Neural cell (in vitro differentiated cells): ENCODE data around the gene NKX1-2. TPM values are rescaled to one million over a fixed set of nuclear protein-coding genes. Genes with fewer than 3 reads are reported as not detected.

Source experiments
- H2AFZ ChIP-seq: fragments of 200-600, 300-800 bp; sonication (generic), shearing (Covaris generic); 2 replicates; pipeline ENCODE4 v1.6.0; 2014; ENCODE audit warnings: low read depth, mild to moderate bottlenecking, antibody characterized with exemption, low read length, moderate library complexity
- H3F3A ChIP-seq: fragments of 200-600 bp; shearing (Covaris generic); 2 replicates; pipeline ENCODE4 v1.6.1; 2016; ENCODE audit warnings: mild to moderate bottlenecking, moderate library complexity, mixed read lengths, antibody characterized with exemption, low read length; ENCODE audit not compliant: insufficient read depth, poor library complexity, severe bottlenecking
- H3K27ac ChIP-seq: fragments of 200-600, 300-800 bp; sonication (generic), shearing (Covaris generic); 2 replicates; pipeline ENCODE4 v1.5.1; 2014; ENCODE audit warnings: mild to moderate bottlenecking, low read length, moderate library complexity
- H3K27me3 ChIP-seq: fragments of 300-800, 200-600 bp; sonication (generic), shearing (Covaris generic); 2 replicates; pipeline ENCODE4 v1.6.0; 2014; ENCODE audit warnings: mild to moderate bottlenecking, low read depth, low read length, moderate library complexity; ENCODE audit not compliant: insufficient read depth
- H3K36me3 ChIP-seq: fragments of 300-800, 200-600 bp; sonication (generic), shearing (Covaris generic); 2 replicates; pipeline ENCODE4 v1.5.1; 2014; ENCODE audit warnings: mild to moderate bottlenecking, antibody characterized with exemption, low read length, moderate library complexity; ENCODE audit not compliant: insufficient read depth
- H3K4me2 ChIP-seq: fragments of 300-800, 200-600 bp; sonication (generic), shearing (Covaris generic); 2 replicates; pipeline ENCODE4 v1.6.0; 2014; ENCODE audit warnings: mild to moderate bottlenecking, low read length
- H3K4me3 ChIP-seq: fragments of 300-800, 200-600 bp; sonication (generic), shearing (Covaris generic); 2 replicates; pipeline ENCODE4 v1.5.1; 2014; ENCODE audit warnings: mild to moderate bottlenecking, low read length, moderate library complexity
- H3K79me2 ChIP-seq: fragments of 200-600 bp; shearing (Covaris generic); replicated peaks from 2 replicates; pipeline ENCODE4 v1.6.0; 2014; ENCODE audit warnings: mild to moderate bottlenecking, low read length, moderate library complexity; ENCODE audit not compliant: insufficient read depth
- H3K9ac ChIP-seq: fragments of 300-800, 200-600 bp; sonication (generic), shearing (Covaris generic); 2 replicates; pipeline ENCODE4 v1.6.1; 2016; ENCODE audit warnings: mild to moderate bottlenecking, low read length, mixed read lengths
- H3K9me2 ChIP-seq: fragments of 200-600 bp; shearing (Covaris generic); 2 replicates; pipeline ENCODE4 v1.6.1; 2016; ENCODE audit warnings: mild to moderate bottlenecking, low read length, mixed read lengths; ENCODE audit not compliant: insufficient read depth
- H3K9me3 ChIP-seq: fragments of 200-600, 300-800 bp; sonication (generic), shearing (Covaris generic); 2 replicates; pipeline ENCODE4 v1.6.1; 2016; ENCODE audit warnings: mild to moderate bottlenecking, mixed run types, low read length, moderate library complexity, mixed read lengths
- H4K20me1 ChIP-seq: fragments of 200-600 bp; shearing (Covaris generic); 2 replicates; pipeline ENCODE4 v1.6.1; 2016; ENCODE audit warnings: mild to moderate bottlenecking, mixed run types; ENCODE audit not compliant: insufficient read depth
- CTCF ChIP-seq: fragments of 450-650 bp; IDR thresholded peaks from 2 replicates; pipeline ENCODE4 v1.5.1; 2014; ENCODE audit warnings: antibody characterized with exemption, mild to moderate bottlenecking, moderate library complexity; ENCODE audit not compliant: poor library complexity, severe bottlenecking
- EP300 ChIP-seq: fragments of 450-650 bp; conservative IDR thresholded peaks from 2 replicates; pipeline ENCODE4 v1.6.1; 2014; ENCODE audit warnings: antibody characterized with exemption, mild to moderate bottlenecking, moderate library complexity; ENCODE audit not compliant: poor library complexity, severe bottlenecking
- EZH2 ChIP-seq: fragments of 200-600, 300-800 bp; shearing (Covaris generic), sonication (generic); IDR thresholded peaks from 2 replicates; pipeline ENCODE4 v1.6.1; 2014; ENCODE audit warnings: antibody characterized with exemption, low read length, borderline replicate concordance, mild to moderate bottlenecking; ENCODE audit not compliant: insufficient read depth, poor library complexity, severe bottlenecking
- MXI1 ChIP-seq: fragments of 450-650 bp; conservative IDR thresholded peaks from 2 replicates; pipeline ENCODE4 v1.6.1; 2014; ENCODE audit warnings: antibody characterized with exemption, mild to moderate bottlenecking; ENCODE audit not compliant: poor library complexity, severe bottlenecking
- POLR2AphosphoS5 ChIP-seq: IDR thresholded peaks from 2 replicates; pipeline ENCODE4 v1.6.1; 2012
- RAD21 ChIP-seq: fragments of 450-650 bp; conservative IDR thresholded peaks from 2 replicates; pipeline ENCODE4 v1.6.1; 2014; ENCODE audit warnings: antibody characterized with exemption, mild to moderate bottlenecking, moderate library complexity
- REST ChIP-seq: IDR thresholded peaks from 2 replicates; pipeline ENCODE4 v1.6.1; 2012; ENCODE audit warnings: borderline replicate concordance
- SMC3 ChIP-seq: fragments of 450-650 bp; conservative IDR thresholded peaks from 2 replicates; pipeline ENCODE4 v1.6.1; 2014; ENCODE audit warnings: antibody characterized with exemption, mild to moderate bottlenecking, moderate library complexity; ENCODE audit not compliant: poor library complexity
- TAF1 ChIP-seq: IDR thresholded peaks from 2 replicates; pipeline ENCODE4 v1.6.1; 2012; ENCODE audit warnings: low read depth
- polyA plus RNA-seq: library from polyadenylated mRNA; depleted of rRNA; stranded (reverse); fragments of >200 nt; gene quantifications from 2 replicates; pipeline ENCODE4 v1.2.3, GENCODE V29; 2014

The NKX1-2 gene
- polyA plus RNA-seq, 1 donor from 2014 or later = 0.19 TPM

- H3K27ac ChIP-seq = no peak overlapping the region
- H4K20me1 ChIP-seq = no peaks in the 10 kb centered on the region
- TF ChIP-seq SMC3 (no peak), TAF1 (no peak), EZH2 (no peak), RAD21 (no peak)
These were observed 42.4 kb downstream of the NKX1-2 start for GRCh38 chr10:124407456-124407855.

GRCh38 chr10:124403548-124403947 is 46.3 kb downstream of the NKX1-2 start:
- peaks cover 3% of the 10 kb centered on the region for H3K36me3 ChIP-seq
- no peak overlapping the region for H3K4me3 ChIP-seq
- no peak overlapping the region for H2AFZ ChIP-seq
- no peak for TF ChIP-seq POLR2AphosphoS5
- peak; percentile 81 for TF ChIP-seq CTCF
- TF ChIP-seq EP300 = no peak
- peak; percentile 79 for TF ChIP-seq SMC3
- TF ChIP-seq RAD21 = peak; percentile 71
- no peak for TF ChIP-seq TAF1
- no peak overlapping the region for H3K27ac ChIP-seq
- H3K9me3 ChIP-seq = no peaks in the 10 kb centered on the region
- no peaks in the 10 kb centered on the region for H3F3A ChIP-seq
- no peaks in the 10 kb centered on the region for H3K27me3 ChIP-seq
- H3K9me2 ChIP-seq = no peaks in the 10 kb centered on the region
- H3K9ac ChIP-seq = no peak overlapping the region
- H3K79me2 ChIP-seq = no peaks in the 10 kb centered on the region
- no peak overlapping the region for H3K4me2 ChIP-seq
- no peaks in the 10 kb centered on the region for H4K20me1 ChIP-seq

More at GRCh38 chr10:124407456-124407855, 42.4 kb downstream of the NKX1-2 start:
- Histone ChIP-seq H3K27me3 (no peaks in the 10 kb centered on the region), H3K4me3 (no peak overlapping the region), H3K9ac (no peak overlapping the region), H3K4me2 (no peak overlapping the region), H2AFZ (no peak overlapping the region), H3F3A (no peaks in the 10 kb centered on the region), H3K9me3 (no peaks in the 10 kb centered on the region), H3K79me2 (no peaks in the 10 kb centered on the region), H3K9me2 (no peaks in the 10 kb centered on the region), H3K36me3 (peaks cover 3% of the 10 kb centered on the region)

GRCh38 chr10:124402273-124402672 is 47.6 kb downstream of the NKX1-2 start:
- H2AFZ ChIP-seq = no peak overlapping the region
- no peak overlapping the region for H3K4me2 ChIP-seq
- TF ChIP-seq SMC3 = no peak
- TF ChIP-seq MXI1 = no peak
- TF ChIP-seq RAD21 = no peak
- no peak for TF ChIP-seq EZH2
- TF ChIP-seq REST = no peak
- TF ChIP-seq EP300 = no peak
- TF ChIP-seq TAF1 = no peak
- no peak for TF ChIP-seq CTCF
- no peak for TF ChIP-seq POLR2AphosphoS5
- H3K9me2 ChIP-seq = no peaks in the 10 kb centered on the region
- no peaks in the 10 kb centered on the region for H3F3A ChIP-seq
- no peaks in the 10 kb centered on the region for H3K79me2 ChIP-seq
- H3K4me3 ChIP-seq = no peak overlapping the region
- H4K20me1 ChIP-seq = no peaks in the 10 kb centered on the region
- no peaks in the 10 kb centered on the region for H3K27me3 ChIP-seq
- no peaks in the 10 kb centered on the region for H3K36me3 ChIP-seq
- H3K27ac ChIP-seq = no peak overlapping the region
- H3K9me3 ChIP-seq = no peaks in the 10 kb centered on the region
- no peak overlapping the region for H3K9ac ChIP-seq
